Measurements from ENCODE around the gene GPC5.

The GPC5 gene

DNA sequence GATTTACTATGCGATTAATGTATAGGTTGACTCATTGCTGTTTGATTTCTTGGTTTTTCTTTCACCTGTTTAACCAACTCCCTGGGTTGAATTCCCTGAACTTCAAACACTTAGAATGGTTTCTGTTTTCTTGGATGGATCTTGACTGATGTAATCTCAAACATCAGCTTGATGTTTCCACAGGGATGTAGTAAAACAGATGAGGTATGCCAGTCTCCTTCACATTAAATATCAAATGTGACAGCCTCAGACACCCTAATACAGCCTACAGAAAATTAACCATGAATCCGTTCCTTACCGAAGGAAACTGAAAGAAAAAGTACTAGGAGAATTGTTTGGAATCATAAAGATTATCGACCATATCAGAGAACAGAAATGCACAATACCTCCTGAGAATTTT is 631.2 kb downstream of the GPC5 start:
- no peak for DNase-seq (ENCODE audit: low spot score)
- no peak for TF ChIP-seq CTCF (IDR thresholded peaks at IDR 0.05; ENCODE audit: extremely low read depth, missing control alignments)

- TF ChIP-seq CTCF (IDR thresholded peaks at IDR 0.05; ENCODE audit: extremely low read depth, missing control alignments): no peak
Observed at GRCh38 chr13:92038905-92039304, 640.5 kb downstream of the GPC5 start.

GRCh38 chr13:92042522-92042921 is 644.1 kb downstream of the GPC5 start:
- TF ChIP-seq CTCF (IDR thresholded peaks at IDR 0.05; ENCODE audit: extremely low read depth, missing control alignments): no peak
- DNase-seq (ENCODE audit: low spot score): no peak

More at GRCh38 chr13:92038905-92039304, 640.5 kb downstream of the GPC5 start:
- DNase-seq (ENCODE audit: low spot score): no peak

- no peak for TF ChIP-seq CTCF (IDR thresholded peaks at IDR 0.05; ENCODE audit: extremely low read depth, missing control alignments)
- DNase-seq (ENCODE audit: low spot score): no peak
Observed at GRCh38 chr13:92044351-92044750, 645.9 kb downstream of the GPC5 start.

- TF ChIP-seq CTCF (IDR thresholded peaks at IDR 0.05; ENCODE audit: extremely low read depth, missing control alignments): no peak
- no peak for DNase-seq (ENCODE audit: low spot score)
Observed at GRCh38 chr13:92054389-92054788, 656.0 kb downstream of the GPC5 start.

DNA sequence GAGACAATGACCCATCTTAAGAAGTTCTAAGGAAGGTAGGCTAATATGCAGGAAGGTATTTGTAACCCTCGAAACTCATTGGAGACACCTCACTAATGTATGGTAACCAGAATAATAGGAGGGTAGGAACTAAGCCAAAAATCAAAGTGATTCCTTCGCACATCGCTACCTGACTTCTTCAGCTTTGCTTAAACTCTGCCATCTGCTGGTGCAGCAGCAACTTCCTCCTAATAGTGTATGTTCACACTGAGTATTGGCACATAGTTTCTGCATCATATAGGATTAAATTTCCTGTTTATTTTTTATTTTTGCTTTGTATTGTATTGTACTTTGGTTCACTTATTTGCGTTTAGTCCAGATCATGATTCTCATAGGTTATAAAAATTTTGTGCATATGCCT is 676.2 kb downstream of the GPC5 start:
- TF ChIP-seq CTCF (IDR thresholded peaks at IDR 0.05; ENCODE audit: extremely low read depth, missing control alignments): no peak
- DNase-seq (ENCODE audit: low spot score): no peak

DNA sequence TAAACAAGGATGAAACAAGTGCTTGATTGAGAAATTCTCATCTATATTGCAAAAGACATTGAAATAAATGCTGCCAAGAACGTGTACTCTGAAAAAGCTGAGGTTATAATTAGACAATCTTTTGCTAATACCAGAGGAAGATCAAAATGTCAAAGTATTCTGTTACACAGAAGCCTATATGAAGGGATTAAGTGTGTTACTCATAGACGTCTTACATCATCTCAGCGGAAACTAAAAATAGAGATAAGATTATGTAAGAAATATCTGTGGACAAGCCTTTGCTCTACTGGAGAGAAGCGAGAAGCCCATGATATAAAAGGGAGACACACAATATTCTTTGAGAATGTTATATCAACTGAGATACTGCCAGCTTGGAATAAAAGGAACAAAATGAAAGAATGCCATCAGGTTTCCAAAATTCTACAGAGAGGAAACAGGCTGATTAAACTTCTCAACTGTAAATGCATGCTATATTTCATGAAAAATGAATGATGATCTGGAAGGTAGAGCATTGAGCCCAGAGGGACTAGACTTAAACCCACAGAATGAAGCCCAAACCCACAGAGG is 699.0 kb downstream of the GPC5 start:
- DNase-seq (ENCODE audit: low spot score): no peak
- no peak for TF ChIP-seq CTCF (IDR thresholded peaks at IDR 0.05; ENCODE audit: extremely low read depth, missing control alignments)

All from GM20000 (cell line).